Sigmoid colon (tissue), 7 donors: ENCODE measurements around the gene LCP2. TPM values are rescaled to one million over a fixed set of nuclear protein-coding genes. Genes with fewer than 3 reads are reported as not detected.

Experiments
- DNase-seq: peaks from one replicate; pipeline ENCODE4 v3.0.0-alpha.2; 2019
- H3K27ac ChIP-seq, 4 donors: fragments of 200-600 bp; sonication (generic); one replicate each; pipeline ENCODE4 v1.5.1; 2016 to 2019; ENCODE audit warnings: mild to moderate bottlenecking in 1 of 4
- H3K27me3 ChIP-seq, 3 donors: fragments of 200-600 bp; sonication (generic); one replicate each; pipeline ENCODE4 v1.5.1; 2019; ENCODE audit warnings: mild to moderate bottlenecking in 1 of 3
- H3K36me3 ChIP-seq, 4 donors: fragments of 200-600 bp; sonication (generic); one replicate each; pipeline ENCODE4 v1.5.1; 2016 to 2019
- H3K4me1 ChIP-seq, 4 donors: fragments of 200-600 bp; sonication (generic); one replicate each; pipeline ENCODE4 v1.5.1; 2017 to 2019
- H3K4me3 ChIP-seq, 4 donors: fragments of 200-600 bp; sonication (generic); one replicate each; pipeline ENCODE4 v1.5.1; 2017 to 2019; ENCODE audit warnings: mild to moderate bottlenecking in 2 of 4, moderate library complexity in 1 of 4
- H3K9me3 ChIP-seq, 4 donors: fragments of 200-600 bp in 3 of 4; sonication (generic) in 3 of 4; one replicate each; pipeline versions ENCODE4 v1.5.1 to v1.6.1; 2013 to 2019
- CTCF ChIP-seq, 4 experiments: fragments of 450-650 bp in 3 of 4; fragments of 200-600 bp in 1 of 4; IDR thresholded peaks; one replicate each; pipeline ENCODE4 v1.5.1; 2016 to 2019; ENCODE audit warnings: antibody characterized with exemption in 4 of 4, mild to moderate bottlenecking in 3 of 4, moderate library complexity in 2 of 4
- EP300 ChIP-seq, 4 donors: sonication (generic); formaldehyde crosslinking; IDR thresholded peaks; one replicate each; pipeline ENCODE4 v1.6.1; 2017; ENCODE audit warnings: antibody characterized with exemption in 4 of 4
- POLR2A ChIP-seq, 2 donors: fragments of 450-650 bp; IDR thresholded peaks; one replicate each; pipeline ENCODE4 v1.6.1; 2016; ENCODE audit warnings: antibody characterized with exemption in 2 of 2, mild to moderate bottlenecking in 2 of 2, moderate library complexity in 2 of 2
- POLR2AphosphoS5 ChIP-seq, 4 donors: sonication (generic); formaldehyde crosslinking; IDR thresholded peaks; one replicate each; pipeline ENCODE4 v1.6.1; 2017; ENCODE audit warnings: antibody characterized with exemption in 4 of 4
- WGBS, 2 donors: extraction: QIAGEN DNeasy Blood & Tissue Kit; methylation state at CpG; one replicate each; pipeline ENCODE4 v1.1.7; 2013; 5-methylcytosine and 5-hydroxymethylcytosine counted together
- intact Hi-C: fragments of 100-400 bp; cut with DNase I; formaldehyde crosslinking; loops from one replicate; pipeline ENCODE4 v1.15.1; 2023
- polyA plus RNA-seq, 3 donors: library from polyadenylated mRNA; stranded (reverse); fragments of 200-250 nt; gene quantifications; one replicate each; pipeline ENCODE4 v1.2.3, GENCODE V29; 2013
- total RNA-seq, 4 donors: library from RNA; depleted of rRNA; stranded (reverse); fragments of >200 nt; gene quantifications; one replicate each; pipeline ENCODE4 v1.1.0, GENCODE V29; 2016
- donor health status: healthy with polysubstance abuse.
- donor health status: Bipolar disorder and iron deficiency.
- donor health status: healthy.

LCP2 gene
- total and polyA plus RNA-seq, 7 donors = 5.4 to 22.3 (median 12.2) TPM

GRCh38 chr5:170306381-170306831 is 8.8 kb upstream of the LCP2 start:
- H3K27ac ChIP-seq = peak overlapping the region; percentile 55 to 72 (median 60)
- H3K4me1 ChIP-seq = peaks cover 0 to 39% (median 24%) of the 10 kb centered on the region in 4 donors
- no peaks in the 10 kb centered on the region for H3K36me3 ChIP-seq
- H3K27me3 ChIP-seq = no peaks in the 10 kb centered on the region
- WGBS, 2 donors = 57 to 59% methylated on average over 5 of the region's 5 CpGs
- H3K4me3 ChIP-seq = no peak overlapping the region
- TF ChIP-seq POLR2A (IDR thresholded peaks at IDR 0.05) (no peak), POLR2AphosphoS5 (IDR thresholded peaks at IDR 0.05) (peak in 1 of 4 donors; percentile 51)
- intact Hi-C loops = loop anchor here (5.0 kb wide), 1 partner anchor 39 kb away; no protein-coding TSS in a partner anchor
- DNase-seq = peak; percentile 86
- H3K9me3 ChIP-seq = no peaks in the 10 kb centered on the region

DNA sequence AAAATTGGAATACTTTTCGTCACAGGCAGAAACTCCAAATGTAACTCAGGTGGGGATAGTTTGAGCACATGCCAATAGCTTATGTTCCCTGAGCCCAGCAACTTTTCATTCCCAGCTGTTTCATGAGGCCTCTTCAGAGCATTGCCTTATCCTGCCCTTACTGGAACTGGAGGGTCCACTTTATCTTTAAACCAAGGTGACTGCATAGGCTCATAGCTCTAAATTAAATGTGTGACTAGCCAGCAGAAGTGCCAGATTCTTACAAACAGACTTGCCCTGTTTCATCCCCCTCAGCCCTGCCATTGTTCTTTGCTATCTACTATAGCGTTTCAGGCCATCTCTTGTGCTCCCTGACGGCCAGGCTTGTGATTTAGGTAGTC is 8.1 kb upstream of the LCP2 start:
- no peaks in the 10 kb centered on the region for H3K36me3 ChIP-seq
- WGBS, 2 donors = 64 to 85% methylated on average over 3 of the region's 3 CpGs
- DNase-seq = no peak
- no peaks in the 10 kb centered on the region for H3K9me3 ChIP-seq
- TF ChIP-seq POLR2AphosphoS5 (IDR thresholded peaks at IDR 0.05) = no peak
- no peak for TF ChIP-seq CTCF (IDR thresholded peaks at IDR 0.05)
- no peak for TF ChIP-seq EP300 (IDR thresholded peaks at IDR 0.05)
- no peak for TF ChIP-seq POLR2A (IDR thresholded peaks at IDR 0.05)
- no peaks in the 10 kb centered on the region for H3K27me3 ChIP-seq
- intact Hi-C loops = loop anchor here (5.0 kb wide), 1 partner anchor 38 kb away; no protein-coding TSS in a partner anchor
- H3K4me1 ChIP-seq = peaks cover 0 to 36% (median 21%) of the 10 kb centered on the region in 4 donors
- peak overlapping the region in 3 of 4 donors; percentile 14 to 72 (median 16) for H3K27ac ChIP-seq
- no peak overlapping the region for H3K4me3 ChIP-seq

DNA sequence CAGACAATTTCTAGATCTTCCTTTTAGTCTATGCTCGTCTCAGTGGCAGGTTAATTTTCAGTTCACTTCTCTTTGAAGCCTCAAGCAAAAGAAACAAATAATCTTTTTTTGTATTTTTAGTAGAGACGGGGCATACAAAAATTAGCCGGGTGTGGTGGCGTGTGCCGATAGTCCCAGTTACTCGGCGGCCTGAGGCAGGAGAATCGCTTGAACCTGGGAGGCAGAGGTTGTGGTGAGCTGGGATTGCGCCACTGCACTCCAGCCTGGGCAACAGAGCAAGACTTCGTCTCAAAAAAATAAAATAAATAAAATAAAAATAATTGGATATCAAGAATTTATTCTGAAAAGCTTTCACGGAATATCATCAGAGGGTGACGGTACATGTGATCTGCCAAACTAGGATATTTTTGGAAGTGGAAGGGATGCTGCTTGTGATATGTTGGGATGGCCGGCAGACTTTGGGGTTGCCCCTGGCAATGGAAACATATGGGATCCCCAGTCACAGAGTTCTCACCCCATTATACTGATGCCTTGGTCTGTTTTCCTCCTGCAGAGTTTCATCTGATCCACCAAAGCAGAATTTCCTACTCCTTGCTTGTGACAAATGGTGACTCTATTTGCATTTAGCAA is 7.6 kb upstream of the LCP2 start:
- TF ChIP-seq POLR2AphosphoS5 (IDR thresholded peaks at IDR 0.05) (no peak), EP300 (IDR thresholded peaks at IDR 0.05) (no peak), CTCF (IDR thresholded peaks at IDR 0.05) (no peak), POLR2A (IDR thresholded peaks at IDR 0.05) (no peak)
- no peaks in the 10 kb centered on the region for H3K36me3 ChIP-seq
- WGBS, 2 donors = 91 to 95% methylated on average over 13 of the region's 13 CpGs
- DNase-seq = no peak
- no peaks in the 10 kb centered on the region for H3K27me3 ChIP-seq
- peaks cover 0 to 36% (median 21%) of the 10 kb centered on the region in 4 donors for H3K4me1 ChIP-seq
- H3K4me3 ChIP-seq = no peak overlapping the region
- intact Hi-C loops = loop anchor here (5.0 kb wide), 1 partner anchor 38 kb away; no protein-coding TSS in a partner anchor
- no peaks in the 10 kb centered on the region for H3K9me3 ChIP-seq
- peak overlapping the region in 1 of 4 donors; percentile 72 for H3K27ac ChIP-seq

- TF ChIP-seq EP300 (IDR thresholded peaks at IDR 0.05) (no peak), CTCF (IDR thresholded peaks at IDR 0.05) (no peak), POLR2A (IDR thresholded peaks at IDR 0.05) (no peak), POLR2AphosphoS5 (IDR thresholded peaks at IDR 0.05) (no peak)
- 71 to 77% methylated on average over 8 of the region's 8 CpGs for WGBS, 2 donors
- Histone ChIP-seq H3K27ac (peak overlapping the region in 2 of 4 donors; percentile 31 to 62), H3K4me3 (no peak overlapping the region), H3K9me3 (no peaks in the 10 kb centered on the region), H3K36me3 (no peaks in the 10 kb centered on the region), H3K4me1 (peaks cover 0 to 32% (median 21%) of the 10 kb centered on the region in 4 donors), H3K27me3 (no peaks in the 10 kb centered on the region)
- DNase-seq = no peak
- intact Hi-C loops = no loop called here
These were observed 6.0 kb upstream of the LCP2 start for GRCh38 chr5:170303549-170303948.

- Histone ChIP-seq H3K4me3 (no peak overlapping the region), H3K36me3 (no peaks in the 10 kb centered on the region), H3K4me1 (peaks cover 0 to 31% (median 16%) of the 10 kb centered on the region in 4 donors), H3K27ac (peak overlapping the region in 3 of 4 donors; percentile 23 to 62 (median 51)), H3K27me3 (no peaks in the 10 kb centered on the region), H3K9me3 (no peaks in the 10 kb centered on the region)
- peak; percentile 87 for DNase-seq
- TF ChIP-seq POLR2A (IDR thresholded peaks at IDR 0.05) (no peak), CTCF (IDR thresholded peaks at IDR 0.05) (no peak), EP300 (IDR thresholded peaks at IDR 0.05) (no peak), POLR2AphosphoS5 (IDR thresholded peaks at IDR 0.05) (peak in 2 of 4 donors; percentile 13 to 55)
- intact Hi-C loops = no loop called here
- 39 to 55% methylated on average over 17 of the region's 17 CpGs for WGBS, 2 donors
These were observed 5.3 kb upstream of the LCP2 start for GRCh38 chr5:170302653-170303501.
